Bone marrow (tissue), 2 donors: ENCODE results near the gene WDR86.

Experiments used
- DNase-seq, 2 donors: peaks; one replicate each; lab custom pipeline; 2025; lab: John Stamatoyannopoulos, UW

The WDR86 gene

DNA sequence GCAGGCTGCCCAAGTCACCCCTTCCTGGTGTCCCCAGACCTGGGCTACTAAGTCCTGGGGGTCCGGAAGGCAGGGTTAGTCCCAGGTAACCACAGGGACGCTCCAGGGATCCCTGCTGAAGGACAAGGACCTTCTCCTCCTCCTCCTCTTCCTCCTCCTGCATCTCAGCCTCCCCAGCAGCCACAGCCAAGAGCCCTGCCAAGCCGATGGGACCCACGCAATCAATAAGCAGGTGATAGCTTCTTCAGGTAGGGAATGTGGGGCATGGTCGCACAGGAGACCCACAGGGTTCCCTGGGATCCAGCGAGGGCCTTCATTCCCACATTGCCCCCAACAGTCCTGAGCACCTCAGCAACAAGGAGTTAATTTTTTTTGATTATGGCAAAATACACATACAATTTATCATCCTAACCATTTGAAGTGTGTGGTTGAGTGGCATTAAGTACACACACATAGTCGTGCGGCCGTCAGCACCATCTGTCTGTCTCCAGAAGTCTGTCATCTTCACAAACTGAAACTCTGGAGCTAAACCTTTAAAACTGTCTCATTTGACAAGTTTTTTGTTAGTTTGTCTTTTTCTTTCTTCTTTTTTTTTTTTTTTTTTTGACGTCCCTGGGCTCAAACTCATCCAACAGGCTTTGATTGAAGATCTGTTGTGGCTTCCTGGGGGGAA lies 18.0 kb upstream of the WDR86 start:
- DNase-seq = no peak

- DNase-seq = no peak
These were observed 17.3 kb upstream of the WDR86 start for GRCh38 chr7:151426904-151427704.

- DNase-seq = no peak
These were observed 16.6 kb upstream of the WDR86 start for GRCh38 chr7:151426441-151426903.

- DNase-seq = no peak
These were observed 16.0 kb upstream of the WDR86 start for GRCh38 chr7:151425670-151426440.

GRCh38 chr7:151424799-151425198 lies 15.0 kb upstream of the WDR86 start:
- DNase-seq = no peak

DNA sequence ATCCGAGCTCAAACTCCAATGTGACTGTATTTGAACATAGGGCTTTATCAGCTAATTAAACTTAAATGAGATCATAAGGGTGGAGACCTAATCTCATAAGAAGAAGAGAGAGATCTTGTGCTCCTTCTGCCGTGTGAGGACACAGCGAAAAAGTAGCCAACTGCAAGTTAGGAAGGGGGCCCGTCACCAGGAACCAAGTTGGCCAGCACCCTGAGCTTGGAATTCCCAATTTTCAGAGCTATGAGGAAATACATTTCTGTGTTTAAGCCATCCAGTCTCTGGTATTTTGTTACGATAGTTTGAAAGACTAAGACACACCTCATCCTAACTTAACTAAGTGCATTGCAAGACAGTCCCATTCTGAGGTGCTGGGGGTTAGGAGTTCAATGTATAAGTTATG lies 14.1 kb upstream of the WDR86 start:
- no peak for DNase-seq

GRCh38 chr7:151423226-151423625 lies 13.4 kb upstream of the WDR86 start:
- DNase-seq = no peak

- DNase-seq = no peak
These were observed 12.4 kb upstream of the WDR86 start for GRCh38 chr7:151422212-151422611.

GRCh38 chr7:151420144-151420543 lies 10.3 kb upstream of the WDR86 start:
- DNase-seq = no peak

GRCh38 chr7:151416941-151417315 lies 7.1 kb upstream of the WDR86 start:
- no peak for DNase-seq

GRCh38 chr7:151416112-151416940 lies 6.5 kb upstream of the WDR86 start:
- no peak for DNase-seq

- no peak for DNase-seq
These were observed 5.7 kb upstream of the WDR86 start for GRCh38 chr7:151415375-151416105.

DNA sequence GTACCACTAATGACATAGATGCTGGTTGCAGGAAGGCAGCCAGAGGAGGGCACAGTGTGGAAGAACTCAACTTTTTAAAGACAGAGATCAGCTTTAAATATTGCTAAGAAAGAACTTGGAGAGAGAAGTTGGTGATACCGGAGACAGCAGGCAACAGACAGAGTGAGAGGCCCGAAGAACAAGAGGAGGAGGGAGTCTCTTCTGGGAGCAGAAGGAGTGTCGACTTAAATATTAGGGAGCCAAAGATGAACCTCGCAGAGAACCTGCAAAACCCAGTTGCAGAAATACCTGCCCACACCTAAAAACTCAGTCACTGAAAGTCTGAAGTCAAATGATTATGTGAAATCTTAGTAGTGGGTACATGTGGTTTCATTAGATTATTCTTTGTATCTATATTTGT lies 3.4 kb upstream of the WDR86 start:
- no peak for DNase-seq

GRCh38 chr7:151412318-151412717 lies 2.5 kb upstream of the WDR86 start:
- DNase-seq = no peak

GRCh38 chr7:151411551-151411950 lies 1.7 kb upstream of the WDR86 start:
- DNase-seq = no peak

DNA sequence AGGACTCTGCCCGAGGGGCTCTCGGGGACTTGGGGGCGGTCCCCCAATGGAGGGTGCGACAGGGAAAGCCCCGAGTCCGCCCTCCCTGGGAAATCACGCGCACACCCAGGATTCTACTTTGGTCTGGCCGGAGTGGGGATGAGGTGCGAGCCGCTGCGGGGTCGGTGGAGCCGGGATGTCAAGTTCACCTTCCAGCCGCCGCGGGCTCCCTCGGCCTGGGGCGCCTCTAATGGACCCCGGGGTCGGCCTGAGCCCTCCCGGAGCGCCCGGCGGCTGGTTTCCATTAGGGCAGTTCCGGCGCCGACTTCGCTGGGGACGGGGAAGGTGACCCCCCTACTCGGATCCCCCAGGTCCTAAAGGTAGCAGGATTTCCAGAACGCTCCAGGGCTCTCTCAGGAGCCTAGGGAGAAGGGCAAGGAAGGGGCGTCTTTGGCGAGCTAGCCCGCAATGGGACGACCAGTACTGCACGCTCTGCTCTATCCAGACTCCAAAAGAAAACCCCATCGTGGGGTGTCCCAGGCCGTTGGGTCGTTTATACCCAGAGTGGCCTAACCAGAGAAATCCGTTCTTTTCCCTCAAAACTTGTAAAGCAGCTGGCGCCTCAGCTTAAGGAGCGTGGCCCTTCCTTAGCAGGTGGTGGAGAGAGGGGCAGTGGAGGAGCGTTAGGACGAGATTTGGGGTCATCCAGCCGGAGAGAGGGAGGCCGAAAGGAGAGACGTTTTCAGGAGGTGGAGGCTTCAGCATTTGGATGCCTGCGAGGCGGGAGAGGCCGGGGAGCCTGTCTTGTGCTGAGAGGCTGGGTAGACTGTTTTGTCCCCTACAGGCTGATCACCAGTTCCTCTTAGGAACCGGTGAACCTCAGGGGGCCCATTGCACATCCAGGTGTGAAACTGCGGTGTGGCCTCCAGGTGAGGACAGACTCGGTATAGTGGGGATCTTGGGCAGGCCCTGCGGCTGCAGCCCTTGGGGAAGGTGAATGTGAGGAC lies 860 bp upstream of the WDR86 start:
- DNase-seq = no peak

- DNase-seq = no peak
These were observed 785 bp downstream of the WDR86 start for GRCh38 chr7:151408839-151409666.

- no peak for DNase-seq
These were observed 1.4 kb downstream of the WDR86 start for GRCh38 chr7:151408498-151408838.

GRCh38 chr7:151406886-151407583 lies 2.8 kb downstream of the WDR86 start:
- DNase-seq = no peak
